GM21381 (cell line): Measurements from ENCODE around the gene GABRR1.
"Not testable (repeated sequence)": the region's sequence is repeated elsewhere in the genome, so short reads cannot be mapped to it uniquely, and the experiment has no call there.

Source experiments
- ATAC-seq: cut with Tn5 transposase; IDR thresholded peaks from one replicate; pipeline ENCODE4 v1.9.1; 2021; ENCODE audit warnings: mild to moderate bottlenecking, moderate library complexity; ENCODE audit not compliant: unreplicated experiment

GABRR1 gene

GRCh38 chr6:89217299-89217910 is at the start of gene GABRR1:
GABRR1 (minus strand) TSS chr6:89217358; CDS start chr6:89217322, 36 bp downstream.
- ATAC-seq, result no peak

- ATAC-seq, result no peak
Measured at GRCh38 chr6:89264296-89264695, 47.1 kb upstream of the GABRR1 start.

- ATAC-seq, result no peak
Measured at GRCh38 chr6:89260832-89261231, 43.7 kb upstream of the GABRR1 start.

- ATAC-seq, result no peak
Measured at GRCh38 chr6:89260310-89260709, 43.2 kb upstream of the GABRR1 start.

- ATAC-seq, result no peak
Measured at GRCh38 chr6:89258912-89259311, 41.8 kb upstream of the GABRR1 start.

- no peak for ATAC-seq
Measured at GRCh38 chr6:89257781-89258180, 40.6 kb upstream of the GABRR1 start.

GRCh38 chr6:89257346-89257745 is 40.2 kb upstream of the GABRR1 start:
- ATAC-seq, result no peak

- ATAC-seq, result no peak
Measured at GRCh38 chr6:89255417-89255816, 38.3 kb upstream of the GABRR1 start.

- no peak for ATAC-seq
Measured at GRCh38 chr6:89254569-89254968, 37.4 kb upstream of the GABRR1 start.

- ATAC-seq, result no peak
Measured at GRCh38 chr6:89252907-89253306, 35.7 kb upstream of the GABRR1 start.

GRCh38 chr6:89251976-89252375 is 34.8 kb upstream of the GABRR1 start:
- ATAC-seq, result no peak

GRCh38 chr6:89251170-89251569 is 34.0 kb upstream of the GABRR1 start:
- no peak for ATAC-seq

- no peak for ATAC-seq
Measured at GRCh38 chr6:89250239-89250638, 33.1 kb upstream of the GABRR1 start.

GRCh38 chr6:89244241-89244985 is 27.3 kb upstream of the GABRR1 start:
- ATAC-seq, result no peak

GRCh38 chr6:89243331-89243629 is 26.1 kb upstream of the GABRR1 start:
- ATAC-seq, result no peak

GRCh38 chr6:89242574-89243330 is 25.6 kb upstream of the GABRR1 start:
- no peak for ATAC-seq

- ATAC-seq, result no peak
Measured at GRCh38 chr6:89239338-89239737, 22.2 kb upstream of the GABRR1 start.

GRCh38 chr6:89237158-89237557 is 20.0 kb upstream of the GABRR1 start:
- ATAC-seq, result no peak

GRCh38 chr6:89233605-89234004 is 16.4 kb upstream of the GABRR1 start:
- ATAC-seq, result not testable (repeated sequence)

- ATAC-seq, result no peak
Measured at GRCh38 chr6:89222712-89223039, 5.5 kb upstream of the GABRR1 start.

GRCh38 chr6:89221971-89222711 is 5.0 kb upstream of the GABRR1 start:
- ATAC-seq, result no peak

- no peak for ATAC-seq
Measured at GRCh38 chr6:89221129-89221528, 4.0 kb upstream of the GABRR1 start.
